ENCODE measurements around the gene ACSF3. TPM values are rescaled to one million over a fixed set of nuclear protein-coding genes. Genes with fewer than 3 reads are reported as not detected.
A peak's percentile ranks its signal among the peaks of the same experiment; 100 is the strongest.

ACSF3 gene
- total RNA-seq, 1 experiment from 2014 or later: 74.5 TPM

DNA sequence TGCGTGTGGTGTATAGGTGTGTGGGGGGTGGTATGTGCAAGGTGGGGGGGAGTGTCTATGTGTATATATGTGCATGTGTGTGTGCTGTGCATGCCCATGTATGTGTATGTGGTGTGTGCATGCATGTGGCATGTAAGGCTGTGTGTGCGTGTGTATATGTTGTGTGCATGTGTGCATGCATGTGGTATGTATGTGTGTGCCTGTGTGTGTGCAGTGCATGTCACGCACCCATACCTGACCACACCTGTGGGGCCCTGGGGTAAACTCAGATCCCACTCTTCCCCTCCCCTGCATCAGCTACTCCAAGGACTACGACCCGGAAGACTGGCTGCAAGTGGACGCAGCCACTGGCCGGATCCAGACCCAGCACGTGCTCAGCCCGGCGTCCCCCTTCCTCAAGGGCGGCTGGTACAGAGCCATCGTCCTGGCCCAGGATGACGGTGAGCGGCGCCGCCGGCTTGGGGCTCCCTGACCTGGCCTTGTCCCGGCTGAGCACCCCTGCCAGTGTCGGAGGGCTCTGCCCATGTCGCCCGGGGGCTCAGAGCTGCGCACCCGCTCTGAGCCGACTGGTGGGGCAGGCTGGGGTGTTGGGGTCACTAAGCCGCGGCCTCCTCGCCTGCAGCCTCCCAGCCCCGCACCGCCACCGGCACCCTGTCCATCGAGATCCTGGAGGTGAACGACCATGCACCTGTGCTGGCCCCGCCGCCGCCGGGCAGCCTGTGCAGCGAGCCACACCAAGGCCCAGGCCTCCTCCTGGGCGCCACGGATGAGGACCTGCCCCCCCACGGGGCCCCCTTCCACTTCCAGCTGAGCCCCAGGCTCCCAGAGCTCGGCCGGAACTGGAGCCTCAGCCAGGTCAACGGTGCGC, 97.6 kb downstream of the ACSF3 start:
- no peak for DNase-seq (ENCODE audit: low read depth, low spot score)
- H2AFZ ChIP-seq (ENCODE audit: low read depth, low read length, poor library complexity, severe bottlenecking): no peak overlapping the region
- TF ChIP-seq ZFX (IDR thresholded peaks at IDR 0.05): no peak
- no peak for TF ChIP-seq FOSL1 (IDR thresholded peaks at IDR 0.05; ENCODE audit: low read depth)
- TF ChIP-seq SIN3A (IDR thresholded peaks at IDR 0.05; ENCODE audit: low read depth): no peak
- no peak for TF ChIP-seq RAD21 (IDR thresholded peaks at IDR 0.05; ENCODE audit: low read depth)
- TF ChIP-seq SRF (IDR thresholded peaks at IDR 0.05; ENCODE audit: low read depth): no peak
- TF ChIP-seq CEBPB (IDR thresholded peaks at IDR 0.05; ENCODE audit: low read depth): no peak
- TF ChIP-seq YY1 (IDR thresholded peaks at IDR 0.05; ENCODE audit: extremely low read depth, insufficient replicate concordance, low read depth, low read length): no peak
- no peak for TF ChIP-seq EZH2 (IDR thresholded peaks at IDR 0.05)
- TF ChIP-seq TCF7L2 (IDR thresholded peaks at IDR 0.05; ENCODE audit: borderline replicate concordance, extremely low read depth, insufficient read depth, insufficient read length): no peak
- peak overlapping the region; percentile 99 for H3K4me2 ChIP-seq (ENCODE audit: low read length)
- no peaks in the 10 kb centered on the region for H3K9me2 ChIP-seq (ENCODE audit: insufficient read depth)
- CTCF ChIA-PET: no interaction called here
- intact Hi-C loops (cut with micrococcal nuclease): no loop called here
- no peaks in the 10 kb centered on the region for H4K20me1 ChIP-seq (ENCODE audit: insufficient read depth)
- peak overlapping the region; percentile 83 for H3K9ac ChIP-seq (ENCODE audit: low read length)
- no peaks in the 10 kb centered on the region for H3K36me3 ChIP-seq (ENCODE audit: control insufficient read depth in 1 of 2, insufficient read depth in 2 of 2, low read length in 2 of 2)
- POLR2A ChIA-PET: interaction anchor here (2.1 kb wide), 1 partner anchor 379 kb away, joined by 8 read pairs; the partner anchor contains the start of gene APRT
- no peaks in the 10 kb centered on the region for H3K27me3 ChIP-seq (ENCODE audit: insufficient read depth, low read length)
- H3K9me3 ChIP-seq (ENCODE audit: control insufficient read depth in 1 of 2, insufficient read depth in 1 of 2, low read depth in 1 of 2, low read length in 2 of 2): no peaks in the 10 kb centered on the region
- peaks cover 0 to 27% of the 10 kb centered on the region in 2 experiments; a peak in 2 of 4 replicates for H3K4me1 ChIP-seq (ENCODE audit: control insufficient read depth in 1 of 2, insufficient read depth in 2 of 2, low read length in 2 of 2)
- peak overlapping the region; percentile 47 to 74; a peak in 1 of 4 replicates for H3K4me3 ChIP-seq (replicated peaks in 1 of 2; ENCODE audit: low read depth in 1 of 2, low read length in 2 of 2)
- H3K27ac ChIP-seq (ENCODE audit: low read depth, low read length): no peak overlapping the region; the same call in 1 of the 2 replicates
- H3K79me2 ChIP-seq (ENCODE audit: insufficient read depth, low read length): no peaks in the 10 kb centered on the region
- BruUV-seq (replicated peaks): no TSS peak
- no peak for ATAC-seq
- RAD21 ChIA-PET (ENCODE audit: low non-redundant PET in 1 of 2, low total read pairs in 2 of 2, uncharacterized antibody in 2 of 2, unreplicated experiment in 2 of 2): no interaction called here

DNA sequence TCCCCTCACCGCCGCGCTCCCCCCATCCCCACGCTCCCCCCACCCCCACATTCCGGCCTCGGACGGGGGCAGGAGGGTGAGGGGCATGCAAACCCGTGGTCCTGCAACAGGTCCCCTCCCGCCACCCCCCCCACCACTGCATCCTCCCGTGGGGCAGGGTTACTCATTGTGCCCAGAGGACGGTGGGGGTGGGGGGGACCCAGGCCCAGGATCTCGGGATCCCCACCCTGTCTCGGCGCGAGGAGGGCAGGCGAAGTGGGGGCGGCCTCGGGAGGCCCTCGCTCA, 98.2 kb downstream of the ACSF3 start:
- ChIA-PET CTCF (interaction anchor here (1.4 kb wide), 1 partner anchor 633 kb away, joined by 5 read pairs; no protein-coding TSS in a partner anchor), POLR2A (interaction anchor here (2.1 kb wide), 1 partner anchor 380 kb away, joined by 8 read pairs; the partner anchor contains the start of gene APRT), RAD21 (ENCODE audit: low non-redundant PET in 1 of 2, low total read pairs in 2 of 2, uncharacterized antibody in 2 of 2, unreplicated experiment in 2 of 2) (no interaction called here)
- H3K9me2 ChIP-seq (ENCODE audit: insufficient read depth): no peaks in the 10 kb centered on the region
- no peaks in the 10 kb centered on the region for H3K36me3 ChIP-seq (ENCODE audit: control insufficient read depth in 1 of 2, insufficient read depth in 2 of 2, low read length in 2 of 2)
- H3K79me2 ChIP-seq (ENCODE audit: insufficient read depth, low read length): no peaks in the 10 kb centered on the region
- peak overlapping the region; percentile 99 for H3K4me2 ChIP-seq (ENCODE audit: low read length)
- H3K4me3 ChIP-seq (replicated peaks in 1 of 2; ENCODE audit: low read depth in 1 of 2, low read length in 2 of 2): peak overlapping the region; percentile 47 to 74
- BruUV-seq (replicated peaks): no TSS peak
- ATAC-seq: no peak
- peak overlapping the region; percentile 76; the same call in 1 of the 2 replicates for H3K27ac ChIP-seq (ENCODE audit: low read depth, low read length)
- no peaks in the 10 kb centered on the region for H3K9me3 ChIP-seq (ENCODE audit: control insufficient read depth in 1 of 2, insufficient read depth in 1 of 2, low read depth in 1 of 2, low read length in 2 of 2)
- no peaks in the 10 kb centered on the region for H3K27me3 ChIP-seq (ENCODE audit: insufficient read depth, low read length)
- no peaks in the 10 kb centered on the region for H4K20me1 ChIP-seq (ENCODE audit: insufficient read depth)
- intact Hi-C loops (cut with micrococcal nuclease): loop anchor here (1.0 kb wide), 1 partner anchor 21 kb away; the partner anchor contains the start of gene CDH15
- H2AFZ ChIP-seq (ENCODE audit: low read depth, low read length, poor library complexity, severe bottlenecking): no peak overlapping the region
- no peak for DNase-seq (ENCODE audit: low read depth, low spot score)
- peaks cover 0 to 25% of the 10 kb centered on the region in 2 experiments; a peak in 2 of 4 replicates for H3K4me1 ChIP-seq (ENCODE audit: control insufficient read depth in 1 of 2, insufficient read depth in 2 of 2, low read length in 2 of 2)
- peak overlapping the region; percentile 83 for H3K9ac ChIP-seq (ENCODE audit: low read length)
- TF ChIP-seq, protein P1, sequence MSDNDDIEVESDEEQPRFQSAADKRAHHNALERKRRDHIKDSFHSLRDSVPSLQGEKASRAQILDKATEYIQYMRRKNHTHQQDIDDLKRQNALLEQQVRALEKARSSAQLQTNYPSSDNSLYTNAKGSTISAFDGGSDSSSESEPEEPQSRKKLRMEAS (IDR thresholded peaks at IDR 0.05): no peak
- TF ChIP-seq CBX3 (IDR thresholded peaks at IDR 0.05; ENCODE audit: low read depth): no peak
- TF ChIP-seq, protein P2, sequence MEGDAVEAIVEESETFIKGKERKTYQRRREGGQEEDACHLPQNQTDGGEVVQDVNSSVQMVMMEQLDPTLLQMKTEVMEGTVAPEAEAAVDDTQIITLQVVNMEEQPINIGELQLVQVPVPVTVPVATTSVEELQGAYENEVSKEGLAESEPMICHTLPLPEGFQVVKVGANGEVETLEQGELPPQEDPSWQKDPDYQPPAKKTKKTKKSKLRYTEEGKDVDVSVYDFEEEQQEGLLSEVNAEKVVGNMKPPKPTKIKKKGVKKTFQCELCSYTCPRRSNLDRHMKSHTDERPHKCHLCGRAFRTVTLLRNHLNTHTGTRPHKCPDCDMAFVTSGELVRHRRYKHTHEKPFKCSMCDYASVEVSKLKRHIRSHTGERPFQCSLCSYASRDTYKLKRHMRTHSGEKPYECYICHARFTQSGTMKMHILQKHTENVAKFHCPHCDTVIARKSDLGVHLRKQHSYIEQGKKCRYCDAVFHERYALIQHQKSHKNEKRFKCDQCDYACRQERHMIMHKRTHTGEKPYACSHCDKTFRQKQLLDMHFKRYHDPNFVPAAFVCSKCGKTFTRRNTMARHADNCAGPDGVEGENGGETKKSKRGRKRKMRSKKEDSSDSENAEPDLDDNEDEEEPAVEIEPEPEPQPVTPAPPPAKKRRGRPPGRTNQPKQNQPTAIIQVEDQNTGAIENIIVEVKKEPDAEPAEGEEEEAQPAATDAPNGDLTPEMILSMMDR (IDR thresholded peaks at IDR 0.05 in 2 of 3, conservative IDR thresholded peaks at IDR 0.05 in 1 of 3; ENCODE audit: borderline replicate concordance in 1 of 3, insufficient read depth in 1 of 3, low read depth in 2 of 3, low read length in 2 of 3): no peak
- TF ChIP-seq, protein P3, sequence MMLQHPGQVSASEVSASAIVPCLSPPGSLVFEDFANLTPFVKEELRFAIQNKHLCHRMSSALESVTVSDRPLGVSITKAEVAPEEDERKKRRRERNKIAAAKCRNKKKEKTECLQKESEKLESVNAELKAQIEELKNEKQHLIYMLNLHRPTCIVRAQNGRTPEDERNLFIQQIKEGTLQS (IDR thresholded peaks at IDR 0.05): no peak
- no peak for TF ChIP-seq CEBPB (IDR thresholded peaks at IDR 0.05; ENCODE audit: low read depth)
- TF ChIP-seq ZFX (IDR thresholded peaks at IDR 0.05): no peak
- no peak for TF ChIP-seq SRF (IDR thresholded peaks at IDR 0.05; ENCODE audit: low read depth)
- TF ChIP-seq JUND (IDR thresholded peaks at IDR 0.05): no peak
- TF ChIP-seq ELF1 (IDR thresholded peaks at IDR 0.05; ENCODE audit: borderline replicate concordance, low read depth): no peak
